PFSK-1 (cell line): ENCODE measurements around the gene ERICH6B.

Experiments used
- FOXP2 ChIP-seq: optimal IDR thresholded peaks from 2 replicates; pipeline ENCODE3; 2011; ENCODE audit warnings: borderline replicate concordance, control low read depth, inconsistent platforms; ENCODE audit not compliant: insufficient read depth; ENCODE audit errors: extremely low read length, extremely low read depth
- POLR2AphosphoS5 ChIP-seq: IDR thresholded peaks from 2 replicates; pipeline ENCODE4 v1.6.1; 2012; ENCODE audit warnings: low read depth, mild to moderate bottlenecking, control low read depth, low read length, moderate library complexity
- REST ChIP-seq, 2 experiments: IDR thresholded peaks; 2 replicates each; pipeline versions ENCODE4 v1.6.1 to v1.8.0; 2011 to 2012; ENCODE audit warnings: low read depth in 2 of 2, low read length in 2 of 2, control low read depth in 1 of 2, inconsistent platforms in 1 of 2, mild to moderate bottlenecking in 1 of 2, moderate library complexity in 1 of 2; ENCODE audit not compliant: insufficient read depth in 1 of 2

- TF ChIP-seq FOXP2 (no peak), REST (IDR thresholded peaks at IDR 0.05; ENCODE audit: insufficient read depth in 1 of 2, low read depth in 2 of 2, low read length in 2 of 2) (no peak), POLR2AphosphoS5 (no peak)
Measured at GRCh38 chr13:45516757-45517156, 98.8 kb downstream of the ERICH6B start.
